Measurements from ENCODE around the gene ZBTB43. TPM values are rescaled to one million over a fixed set of nuclear protein-coding genes. Genes with fewer than 3 reads are reported as not detected.
A peak's percentile ranks its signal among the peaks of the same experiment; 100 is the strongest.

ZBTB43 gene
- total and polyA plus RNA-seq, 7 experiments from 2014 or later: 6.9 to 31.4 (median 27.3) TPM

- H3K9me3 ChIP-seq (ENCODE audit: control insufficient read depth in 2 of 3, low read length in 3 of 3): no peaks in the 10 kb centered on the region
- CTCF ChIA-PET: no interaction called here
- DNase-seq: no peak
- H3K36me3 ChIP-seq (ENCODE audit: control insufficient read depth in 2 of 3, insufficient read depth in 3 of 3, low read length in 3 of 3): peaks cover 3 to 36% (median 19%) of the 10 kb centered on the region in 3 experiments
- intact Hi-C loops (cut with micrococcal nuclease): no loop called here
- no peaks in the 10 kb centered on the region for H3K4me1 ChIP-seq (ENCODE audit: control insufficient read depth in 2 of 2, insufficient read depth in 2 of 2, low read length in 2 of 2)
- Mint-ChIP-seq H3K4me1 (peaks cover 13 to 46% (median 34%) of the 10 kb centered on the region in 7 donors), H3K27me3 (no peaks in the 10 kb centered on the region), H3K4me3 (peak overlapping the region in 1 of 10 donors; percentile 72), H3K9me3 (no peaks in the 10 kb centered on the region), H3K36me3 (peaks cover 17 to 54% (median 24%) of the 10 kb centered on the region in 5 donors), H3K27ac (peak overlapping the region in 2 of 9 donors; percentile 6 to 80)
- ATAC-seq: no peak
- POLR2A ChIA-PET: no interaction called here
- no peak overlapping the region for H3K4me3 ChIP-seq (ENCODE audit: low read length)
- no peaks in the 10 kb centered on the region for H3K27me3 ChIP-seq (ENCODE audit: control insufficient read depth in 2 of 2, insufficient read depth in 2 of 2, low read length in 2 of 2)
- H3K27ac ChIP-seq (ENCODE audit: low read depth, low read length): no peak overlapping the region
Observed at GRCh38 chr9:126830827-126831226, 26.0 kb downstream of the ZBTB43 start.

GRCh38 chr9:126832440-126832839, 27.6 kb downstream of the ZBTB43 start:
- POLR2A ChIA-PET: no interaction called here
- H3K27me3 Mint-ChIP-seq: no peaks in the 10 kb centered on the region
- no peak overlapping the region for H3K4me3 Mint-ChIP-seq
- Histone ChIP-seq H3K27me3 (ENCODE audit: control insufficient read depth in 2 of 2, insufficient read depth in 2 of 2, low read length in 2 of 2) (no peaks in the 10 kb centered on the region), H3K9me3 (ENCODE audit: control insufficient read depth in 2 of 3, low read length in 3 of 3) (no peaks in the 10 kb centered on the region), H3K4me3 (ENCODE audit: low read length) (no peak overlapping the region), H3K36me3 (ENCODE audit: control insufficient read depth in 2 of 3, insufficient read depth in 3 of 3, low read length in 3 of 3) (peaks cover 3 to 32% (median 19%) of the 10 kb centered on the region in 3 experiments), H3K27ac (ENCODE audit: low read depth, low read length) (no peak overlapping the region), H3K4me1 (ENCODE audit: control insufficient read depth in 2 of 2, insufficient read depth in 2 of 2, low read length in 2 of 2) (no peaks in the 10 kb centered on the region)
- ATAC-seq: no peak
- H3K27ac Mint-ChIP-seq: no peak overlapping the region
- H3K4me1 Mint-ChIP-seq: peaks cover 14 to 45% (median 37%) of the 10 kb centered on the region in 7 donors
- intact Hi-C loops (cut with micrococcal nuclease): no loop called here
- peaks cover 17 to 57% (median 23%) of the 10 kb centered on the region in 5 donors for H3K36me3 Mint-ChIP-seq
- no peaks in the 10 kb centered on the region for H3K9me3 Mint-ChIP-seq
- DNase-seq: no peak
- CTCF ChIA-PET: no interaction called here

DNA sequence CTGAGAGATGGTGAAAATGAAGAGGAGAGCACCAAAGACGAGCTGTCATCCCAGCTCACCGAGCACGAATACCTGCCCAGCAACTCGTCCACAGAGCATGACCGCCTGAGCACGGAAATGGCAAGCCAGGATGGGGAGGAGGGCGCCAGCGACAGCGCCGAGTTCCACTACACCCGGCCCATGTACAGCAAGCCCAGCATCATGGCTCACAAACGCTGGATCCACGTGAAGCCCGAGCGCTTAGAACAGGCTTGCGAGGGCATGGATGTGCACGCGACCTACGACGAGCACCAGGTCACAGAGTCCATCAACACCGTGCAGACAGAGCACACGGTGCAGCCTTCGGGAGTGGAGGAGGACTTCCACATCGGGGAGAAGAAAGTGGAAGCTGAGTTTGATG, 28.2 kb downstream of the ZBTB43 start:
- DNase-seq (no peak), ATAC-seq (no peak)
- Histone ChIP-seq H3K27ac (ENCODE audit: low read depth, low read length) (no peak overlapping the region), H3K27me3 (ENCODE audit: control insufficient read depth in 2 of 2, insufficient read depth in 2 of 2, low read length in 2 of 2) (no peaks in the 10 kb centered on the region), H3K36me3 (ENCODE audit: control insufficient read depth in 2 of 3, insufficient read depth in 3 of 3, low read length in 3 of 3) (peaks cover 3 to 35% (median 19%) of the 10 kb centered on the region in 3 experiments), H3K4me1 (ENCODE audit: control insufficient read depth in 2 of 2, insufficient read depth in 2 of 2, low read length in 2 of 2) (no peaks in the 10 kb centered on the region), H3K9me3 (ENCODE audit: control insufficient read depth in 2 of 3, low read length in 3 of 3) (no peaks in the 10 kb centered on the region), H3K4me3 (ENCODE audit: low read length) (no peak overlapping the region)
- ChIA-PET POLR2A (no interaction called here), CTCF (no interaction called here)
- peaks cover 17 to 61% (median 23%) of the 10 kb centered on the region in 5 donors for H3K36me3 Mint-ChIP-seq
- H3K4me3 Mint-ChIP-seq: no peak overlapping the region
- H3K4me1 Mint-ChIP-seq: peaks cover 14 to 48% (median 40%) of the 10 kb centered on the region in 7 donors
- H3K27me3 Mint-ChIP-seq: no peaks in the 10 kb centered on the region
- H3K9me3 Mint-ChIP-seq: no peaks in the 10 kb centered on the region
- intact Hi-C loops (cut with micrococcal nuclease): no loop called here
- no peak overlapping the region for H3K27ac Mint-ChIP-seq

GRCh38 chr9:126833710-126834345, 29.0 kb downstream of the ZBTB43 start:
- Histone ChIP-seq H3K4me1 (ENCODE audit: control insufficient read depth in 2 of 2, insufficient read depth in 2 of 2, low read length in 2 of 2) (no peaks in the 10 kb centered on the region), H3K36me3 (ENCODE audit: control insufficient read depth in 2 of 3, insufficient read depth in 3 of 3, low read length in 3 of 3) (peaks cover 3 to 43% (median 19%) of the 10 kb centered on the region in 3 experiments), H3K4me3 (ENCODE audit: low read length) (no peak overlapping the region), H3K9me3 (ENCODE audit: control insufficient read depth in 2 of 3, low read length in 3 of 3) (no peaks in the 10 kb centered on the region), H3K27me3 (ENCODE audit: control insufficient read depth in 2 of 2, insufficient read depth in 2 of 2, low read length in 2 of 2) (no peaks in the 10 kb centered on the region), H3K27ac (ENCODE audit: low read depth, low read length) (no peak overlapping the region)
- Mint-ChIP-seq H3K4me1 (peaks cover 13 to 49% (median 40%) of the 10 kb centered on the region in 7 donors), H3K9me3 (no peaks in the 10 kb centered on the region), H3K27me3 (no peaks in the 10 kb centered on the region), H3K36me3 (peaks cover 17 to 63% (median 23%) of the 10 kb centered on the region in 5 donors), H3K27ac (no peak overlapping the region), H3K4me3 (no peak overlapping the region)
- CTCF ChIA-PET: no interaction called here
- intact Hi-C loops (cut with micrococcal nuclease): no loop called here
- POLR2A ChIA-PET: no interaction called here
- no peak for DNase-seq
- ATAC-seq: no peak

- Histone ChIP-seq H3K36me3 (ENCODE audit: control insufficient read depth in 2 of 3, insufficient read depth in 3 of 3, low read length in 3 of 3) (peaks cover 3 to 45% (median 19%) of the 10 kb centered on the region in 3 experiments), H3K27me3 (ENCODE audit: control insufficient read depth in 2 of 2, insufficient read depth in 2 of 2, low read length in 2 of 2) (no peaks in the 10 kb centered on the region), H3K9me3 (ENCODE audit: control insufficient read depth in 2 of 3, low read length in 3 of 3) (no peaks in the 10 kb centered on the region), H3K4me1 (ENCODE audit: control insufficient read depth in 2 of 2, insufficient read depth in 2 of 2, low read length in 2 of 2) (no peaks in the 10 kb centered on the region), H3K27ac (ENCODE audit: low read depth, low read length) (no peak overlapping the region), H3K4me3 (ENCODE audit: low read length) (no peak overlapping the region)
- POLR2A ChIA-PET: no interaction called here
- H3K36me3 Mint-ChIP-seq: peaks cover 17 to 63% (median 23%) of the 10 kb centered on the region in 5 donors
- ATAC-seq (no peak), DNase-seq (no peak)
- no peaks in the 10 kb centered on the region for H3K9me3 Mint-ChIP-seq
- H3K27ac Mint-ChIP-seq: peak overlapping the region in 2 of 9 donors; percentile 27 to 42
- no peaks in the 10 kb centered on the region for H3K27me3 Mint-ChIP-seq
- intact Hi-C loops (cut with micrococcal nuclease): loop anchor here in 1 of 2 donors (1.0 kb wide), 1 partner anchor 24 kb away; no protein-coding TSS in a partner anchor
- CTCF ChIA-PET: no interaction called here
- no peak overlapping the region for H3K4me3 Mint-ChIP-seq
- H3K4me1 Mint-ChIP-seq: peaks cover 15 to 47% (median 38%) of the 10 kb centered on the region in 7 donors
Observed at GRCh38 chr9:126834672-126835071, 29.8 kb downstream of the ZBTB43 start.

- no peak overlapping the region for H3K27ac ChIP-seq (ENCODE audit: low read depth, low read length)
- no peak overlapping the region for H3K4me3 ChIP-seq (ENCODE audit: low read length)
- Mint-ChIP-seq H3K27ac (peak overlapping the region in 1 of 9 donors; percentile 6), H3K4me1 (peaks cover 10 to 38% (median 29%) of the 10 kb centered on the region in 7 donors), H3K4me3 (no peak overlapping the region), H3K36me3 (peaks cover 17 to 52% (median 23%) of the 10 kb centered on the region in 5 donors), H3K27me3 (no peaks in the 10 kb centered on the region), H3K9me3 (no peaks in the 10 kb centered on the region)
- ATAC-seq (no peak), DNase-seq (no peak)
- H3K4me1 ChIP-seq (ENCODE audit: control insufficient read depth in 2 of 2, insufficient read depth in 2 of 2, low read length in 2 of 2): no peaks in the 10 kb centered on the region
- H3K9me3 ChIP-seq (ENCODE audit: control insufficient read depth in 2 of 3, low read length in 3 of 3): no peaks in the 10 kb centered on the region
- POLR2A ChIA-PET: no interaction called here
- peaks cover 3 to 45% (median 19%) of the 10 kb centered on the region in 3 experiments for H3K36me3 ChIP-seq (ENCODE audit: control insufficient read depth in 2 of 3, insufficient read depth in 3 of 3, low read length in 3 of 3)
- CTCF ChIA-PET: no interaction called here
- intact Hi-C loops (cut with micrococcal nuclease): no loop called here
- H3K27me3 ChIP-seq (ENCODE audit: control insufficient read depth in 2 of 2, insufficient read depth in 2 of 2, low read length in 2 of 2): no peaks in the 10 kb centered on the region
Observed at GRCh38 chr9:126836216-126836615, 31.4 kb downstream of the ZBTB43 start.
